HG02973 (cell line): ENCODE measurements around the gene KLHL42.
"Not testable (repeated sequence)": the region's sequence is repeated elsewhere in the genome, so short reads cannot be mapped to it uniquely, and the experiment has no call there.

Experiments used
- ATAC-seq: cut with Tn5 transposase; IDR thresholded peaks from one replicate; pipeline ENCODE4 v1.9.1; 2021; ENCODE audit warnings: moderate library complexity; ENCODE audit not compliant: unreplicated experiment

The KLHL42 gene

DNA sequence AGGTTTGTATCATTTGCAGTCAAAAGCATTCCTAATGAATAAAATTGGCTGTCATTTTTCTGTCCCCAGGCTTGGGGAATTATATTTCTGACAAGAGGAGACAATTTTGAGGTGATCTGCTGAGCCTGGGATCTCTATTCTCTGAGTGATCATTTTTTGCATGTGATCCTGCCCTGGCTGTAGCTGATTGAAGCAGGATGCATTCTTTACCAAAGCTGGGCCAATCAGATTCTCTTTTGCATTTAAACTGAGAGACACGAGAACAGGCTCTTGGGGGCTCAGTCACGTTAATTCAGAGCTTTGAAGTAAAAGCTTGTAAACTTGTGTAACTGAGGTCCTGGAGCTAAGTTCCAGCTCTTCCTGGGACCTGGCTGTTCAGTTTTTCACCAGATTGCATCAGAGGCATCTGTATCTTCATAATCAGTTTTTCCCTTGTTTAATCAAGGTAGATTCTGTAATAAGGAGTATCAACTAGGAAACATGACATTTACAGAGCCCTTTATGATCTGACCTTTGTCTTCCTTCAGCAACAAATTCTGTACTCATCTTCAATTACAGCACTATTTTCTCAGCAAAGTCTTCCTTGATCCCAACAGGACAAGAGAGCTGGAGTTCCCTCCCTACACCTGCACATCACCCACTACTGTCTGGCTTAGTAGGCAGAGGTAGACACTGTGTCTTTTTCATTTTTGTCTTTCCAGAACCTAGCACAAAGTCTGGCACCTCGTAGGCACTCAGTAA is 35.0 kb downstream of the KLHL42 start:
- no peak for ATAC-seq

DNA sequence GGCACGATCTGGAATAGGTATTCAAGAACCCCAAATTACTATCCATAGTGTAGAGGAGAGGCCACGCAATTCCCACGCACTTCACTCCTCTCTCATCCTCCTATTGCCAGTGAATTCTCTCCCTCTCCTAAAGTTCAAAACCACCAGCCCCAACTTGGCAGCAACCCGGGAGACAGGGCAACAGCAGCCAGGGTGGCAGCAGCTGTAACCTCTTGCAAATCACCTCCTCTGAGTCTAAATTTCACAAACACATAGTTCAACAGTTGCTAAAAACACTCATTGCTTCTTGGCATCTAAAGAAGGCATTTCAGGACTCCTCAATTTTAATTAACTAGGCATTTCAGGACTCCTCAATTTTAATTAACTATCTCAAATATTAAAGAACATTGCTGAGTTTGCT is 37.7 kb downstream of the KLHL42 start:
- ATAC-seq, result no peak

DNA sequence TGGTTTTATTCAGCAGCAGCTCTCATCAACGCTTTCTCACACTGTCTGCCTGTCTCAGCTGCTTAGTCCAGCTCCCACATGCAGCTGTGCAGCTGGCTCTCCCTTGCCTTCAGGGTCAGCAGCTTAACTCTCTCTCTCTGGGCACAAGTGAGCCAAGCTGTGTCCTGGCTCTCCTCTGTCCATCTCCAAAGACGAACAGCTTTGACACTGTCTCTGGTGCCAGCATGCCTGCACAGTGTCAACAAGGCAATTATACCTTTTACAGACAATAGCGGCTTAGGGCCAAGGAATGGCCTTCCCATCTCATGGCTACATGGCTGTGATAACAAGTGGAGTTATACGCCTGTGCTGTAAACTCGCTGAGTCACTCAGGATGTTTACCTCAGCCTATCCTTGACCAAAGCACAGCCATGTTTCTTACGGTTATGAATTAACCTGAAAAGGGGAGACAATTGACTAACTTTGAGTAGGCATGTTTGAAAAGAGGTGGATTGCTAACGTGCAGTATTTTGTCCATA is 38.4 kb downstream of the KLHL42 start:
- ATAC-seq, result no peak

DNA sequence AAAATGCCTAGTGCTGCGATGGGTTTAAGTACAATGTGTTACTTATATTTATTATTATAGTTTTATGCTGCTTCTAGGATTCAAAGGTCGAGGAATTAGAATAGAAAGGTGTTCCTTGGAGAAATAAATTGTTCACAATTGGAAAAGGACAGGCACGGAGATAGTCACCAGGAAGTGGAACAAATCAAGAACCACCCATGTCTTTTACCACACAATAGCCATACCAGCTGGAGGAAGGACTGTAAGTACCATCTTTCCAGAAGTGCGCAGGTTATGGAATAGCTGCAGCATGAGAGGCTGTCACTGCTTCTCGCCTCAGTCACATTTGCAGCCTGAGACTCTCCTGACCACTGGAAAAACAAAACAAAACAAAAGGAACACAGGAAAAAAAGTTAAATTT is 40.5 kb downstream of the KLHL42 start:
- no peak for ATAC-seq

DNA sequence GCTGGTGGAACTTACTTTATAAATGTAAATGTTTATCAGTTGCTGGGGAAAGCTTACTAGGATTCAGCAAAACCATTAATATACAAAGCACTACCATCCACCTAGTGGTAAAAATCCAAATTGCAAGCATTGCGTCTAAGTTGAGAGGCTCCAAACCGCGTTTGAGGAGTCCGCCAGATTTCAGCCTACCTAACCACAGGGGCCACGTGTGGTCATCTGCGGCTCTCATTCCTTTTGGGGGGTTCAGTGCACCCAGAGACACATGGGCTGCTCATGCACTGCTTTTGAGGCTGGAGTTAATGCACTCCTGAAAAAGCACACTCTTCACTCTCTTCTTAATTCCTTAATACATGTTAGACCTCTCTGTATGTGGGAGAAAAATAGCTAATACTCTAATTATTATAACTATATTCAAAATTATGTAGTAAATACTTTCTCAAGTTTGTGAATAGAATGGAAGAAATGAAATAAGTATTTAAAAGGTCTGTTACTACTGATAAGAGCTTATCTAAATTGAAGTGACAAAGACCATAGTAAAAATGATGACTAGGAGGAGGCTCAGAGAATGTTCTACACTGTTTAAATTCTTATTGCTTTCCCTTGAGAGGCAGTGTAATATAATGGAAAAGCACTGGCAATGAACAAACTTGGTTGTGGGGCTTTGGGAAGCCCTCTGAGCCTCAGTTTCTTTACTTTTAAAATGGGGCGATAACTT is 41.4 kb downstream of the KLHL42 start:
- no peak for ATAC-seq

DNA sequence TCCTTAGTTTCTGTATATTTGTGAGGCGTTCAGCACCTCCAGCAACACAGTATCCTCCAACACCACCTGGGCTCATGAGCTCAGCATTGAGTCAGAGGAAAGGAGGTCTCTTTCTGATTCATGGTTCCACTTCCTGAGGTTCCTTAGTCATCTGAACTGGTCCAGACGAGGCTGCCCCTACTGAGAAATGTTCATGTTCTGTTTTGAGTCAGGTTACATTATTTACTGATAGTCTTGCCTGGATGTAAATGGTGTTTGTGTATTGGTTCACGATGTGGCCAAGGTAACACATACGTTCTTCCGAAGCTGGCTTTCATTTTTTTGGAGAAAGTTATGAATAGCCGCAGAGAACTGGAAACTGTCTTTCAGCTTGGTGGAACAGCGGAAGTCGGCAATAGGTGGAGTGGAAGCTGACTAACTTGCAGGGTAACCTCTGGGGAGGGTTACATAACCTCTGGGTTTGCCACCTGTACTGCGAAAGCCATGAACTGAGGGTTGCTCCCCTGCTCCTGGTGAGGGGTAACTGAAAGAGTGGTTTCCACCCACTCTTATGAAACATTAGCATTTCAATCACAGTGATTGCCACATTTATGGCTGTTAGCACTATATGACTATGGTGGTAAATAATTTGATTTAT is 42.2 kb downstream of the KLHL42 start:
- ATAC-seq, result peak; percentile 70

DNA sequence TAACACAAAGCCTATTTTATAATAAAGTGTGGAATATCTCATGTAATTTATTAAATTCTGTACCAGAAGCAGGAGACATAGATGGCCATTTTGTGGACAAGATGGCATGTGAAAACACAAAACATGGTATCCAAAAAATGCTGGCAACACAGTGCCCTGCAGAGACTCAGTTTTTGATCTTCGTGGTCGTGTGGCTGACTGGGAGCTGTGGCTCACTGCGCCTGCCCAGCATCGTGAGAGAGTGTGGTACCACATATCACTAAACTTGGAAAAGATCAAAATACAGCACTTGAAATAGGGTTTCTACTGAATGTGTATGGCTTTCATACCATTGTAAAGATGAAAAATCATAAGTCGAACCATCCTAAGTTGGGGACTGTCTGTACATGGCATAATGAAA is 43.0 kb downstream of the KLHL42 start:
- ATAC-seq, result no peak

DNA sequence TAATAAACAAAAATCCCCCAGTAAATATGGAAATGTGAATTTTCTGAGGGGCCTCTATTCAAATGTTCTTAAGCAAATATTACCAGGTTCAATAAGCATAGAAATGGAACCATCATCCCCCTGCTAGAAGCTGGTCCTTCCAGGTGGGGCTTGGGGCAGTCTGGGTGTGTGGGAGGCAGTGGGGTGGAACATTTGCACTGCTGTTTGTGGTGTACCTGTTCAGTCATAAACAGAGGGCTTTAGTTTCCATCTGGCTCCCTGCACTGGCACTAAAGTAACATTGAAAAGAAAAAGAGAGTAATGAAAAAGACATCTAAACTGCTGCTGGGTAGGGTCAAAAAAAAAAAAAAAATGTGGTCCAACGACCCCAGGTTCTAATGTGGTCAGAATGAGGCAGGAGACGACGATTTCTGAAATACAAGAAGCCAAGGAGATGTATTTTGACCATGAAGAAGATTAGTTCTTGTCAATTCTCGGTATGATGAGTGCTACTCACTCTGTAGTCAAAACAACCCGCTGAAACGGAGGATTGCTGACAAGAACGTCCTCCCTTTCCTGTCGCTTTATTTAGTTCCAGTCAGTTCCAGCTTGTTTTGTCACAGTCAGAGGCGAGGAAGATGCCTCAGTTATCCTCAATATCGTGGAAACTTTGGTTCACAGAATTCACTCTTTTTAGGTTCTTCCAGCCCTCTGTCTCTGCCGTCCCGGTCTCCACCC is 44.3 kb downstream of the KLHL42 start:
- peak; percentile 59 for ATAC-seq

DNA sequence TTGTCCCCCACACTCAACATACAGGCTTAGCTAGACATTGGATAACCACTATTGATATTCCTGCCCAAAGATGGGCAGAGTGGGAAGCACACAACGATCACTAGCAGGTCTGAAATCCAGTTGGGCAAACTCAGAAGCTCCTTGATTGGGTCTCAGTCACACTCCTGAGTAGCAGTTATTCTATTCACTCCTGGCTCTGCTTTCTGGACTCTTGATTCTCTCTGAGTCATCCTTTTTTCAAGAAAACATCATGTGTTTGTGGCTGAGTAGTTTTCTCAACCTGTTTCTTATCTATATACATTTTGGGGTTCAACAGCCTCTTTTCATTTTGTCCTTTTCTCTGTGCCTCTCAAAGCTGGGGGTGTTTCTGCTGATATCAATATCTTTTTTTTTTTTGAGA is 46.0 kb downstream of the KLHL42 start:
- no peak for ATAC-seq

DNA sequence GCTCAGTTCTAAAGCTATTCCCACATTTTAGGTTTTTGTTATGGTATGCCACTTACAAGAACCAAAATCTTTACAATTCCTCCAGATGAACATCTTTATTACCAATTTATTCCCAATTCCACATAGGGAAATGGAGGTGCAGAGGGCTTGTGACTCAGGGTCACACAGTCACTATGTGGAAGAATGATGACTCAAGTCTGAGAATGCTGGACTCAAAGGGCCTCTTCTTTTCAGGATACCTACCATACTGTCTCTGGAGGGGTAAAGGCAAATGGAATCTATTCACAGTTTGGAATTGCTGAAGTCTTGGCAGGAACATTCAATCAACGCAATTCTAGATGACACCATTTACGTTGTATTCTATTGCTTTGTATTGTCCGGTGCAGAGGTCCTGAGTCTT is 48.2 kb downstream of the KLHL42 start:
- no peak for ATAC-seq

DNA sequence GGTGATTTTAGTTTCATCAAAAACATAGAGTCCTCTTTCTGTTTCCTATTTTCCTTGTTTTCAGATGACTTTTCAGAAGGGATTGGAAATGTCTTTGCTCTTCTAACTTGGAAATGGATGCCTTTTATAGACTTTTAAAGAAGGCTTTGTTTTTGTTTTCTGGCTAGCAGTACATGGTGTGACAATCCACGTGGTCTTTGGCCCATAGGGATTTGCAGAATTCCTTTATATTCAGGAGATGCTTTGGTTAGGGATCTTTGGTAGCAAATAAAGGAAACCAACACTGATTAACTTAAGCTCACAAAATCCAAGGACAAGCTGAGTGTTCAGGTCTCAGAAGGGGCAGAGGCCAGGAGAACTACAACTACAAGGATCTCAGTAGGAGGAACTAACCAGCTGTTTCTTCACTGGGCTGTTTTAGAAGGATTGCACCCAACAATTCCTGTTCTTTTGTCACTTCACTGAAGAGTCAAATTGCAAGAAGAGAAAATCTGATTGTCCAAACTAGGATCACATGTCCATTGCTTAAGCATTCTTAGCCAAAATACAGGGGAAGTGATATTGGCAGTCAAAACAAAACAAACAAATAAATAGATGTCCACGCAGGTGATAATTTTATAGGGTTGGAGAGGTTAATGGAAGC is 58.6 kb downstream of the KLHL42 start:
- ATAC-seq, result no peak

DNA sequence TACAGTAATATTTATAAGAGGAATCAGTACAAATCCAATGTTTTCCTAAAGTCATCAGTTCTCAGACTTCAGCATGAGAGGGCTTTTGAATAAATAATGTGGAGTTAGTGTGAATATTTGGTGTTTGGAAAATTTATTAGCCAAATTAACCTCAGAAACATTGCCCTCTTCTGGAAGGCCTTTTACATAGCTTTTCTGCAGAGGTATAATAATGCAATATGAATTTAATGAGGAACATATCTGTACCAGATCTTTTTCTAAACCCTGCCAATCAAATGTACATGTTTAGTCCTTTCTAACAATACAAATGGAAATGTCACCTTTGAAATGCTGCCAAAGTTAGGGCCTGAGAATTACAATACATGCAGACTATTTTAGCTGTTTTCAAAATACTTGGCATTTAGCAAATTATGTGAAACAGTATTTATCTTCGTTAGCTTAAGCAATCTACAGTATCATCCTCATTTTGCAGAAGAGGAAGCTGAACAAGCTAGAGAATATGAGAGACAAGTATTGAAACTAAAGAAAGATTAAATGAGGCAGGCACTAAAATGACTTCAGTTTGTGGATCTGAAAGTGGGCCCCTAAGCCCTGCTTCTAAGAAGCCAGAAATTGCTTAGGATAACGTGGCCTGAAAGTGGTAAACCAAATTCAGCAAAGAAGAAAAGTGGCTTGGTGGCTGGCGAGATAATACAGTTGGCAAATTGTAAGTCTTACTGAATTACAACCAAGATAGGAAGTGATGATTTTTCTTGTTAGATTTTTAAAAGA is 60.4 kb downstream of the KLHL42 start:
- no peak for ATAC-seq

DNA sequence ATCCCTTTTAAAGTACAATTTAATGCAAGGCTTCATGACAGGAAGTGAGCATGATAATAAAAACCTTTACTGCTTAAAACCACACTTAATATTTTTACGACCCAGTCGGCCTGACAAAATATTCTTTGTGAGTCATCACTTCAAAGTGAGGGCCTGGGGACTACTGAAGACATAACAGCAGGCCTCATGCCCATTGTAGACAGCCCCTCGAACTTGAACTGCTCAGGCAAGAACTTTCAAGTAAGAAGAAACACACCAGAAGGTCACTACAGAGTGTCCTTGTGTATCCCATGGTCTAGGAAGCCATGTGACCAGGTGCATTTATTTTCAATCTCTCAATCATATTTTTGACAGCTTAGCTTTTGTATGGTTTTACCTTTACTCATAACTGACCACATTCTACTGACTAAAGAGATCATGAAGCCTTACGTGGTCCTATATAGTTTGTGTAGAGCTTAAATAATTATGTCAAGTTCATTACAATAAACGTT is 61.4 kb downstream of the KLHL42 start:
- ATAC-seq, result no peak

DNA sequence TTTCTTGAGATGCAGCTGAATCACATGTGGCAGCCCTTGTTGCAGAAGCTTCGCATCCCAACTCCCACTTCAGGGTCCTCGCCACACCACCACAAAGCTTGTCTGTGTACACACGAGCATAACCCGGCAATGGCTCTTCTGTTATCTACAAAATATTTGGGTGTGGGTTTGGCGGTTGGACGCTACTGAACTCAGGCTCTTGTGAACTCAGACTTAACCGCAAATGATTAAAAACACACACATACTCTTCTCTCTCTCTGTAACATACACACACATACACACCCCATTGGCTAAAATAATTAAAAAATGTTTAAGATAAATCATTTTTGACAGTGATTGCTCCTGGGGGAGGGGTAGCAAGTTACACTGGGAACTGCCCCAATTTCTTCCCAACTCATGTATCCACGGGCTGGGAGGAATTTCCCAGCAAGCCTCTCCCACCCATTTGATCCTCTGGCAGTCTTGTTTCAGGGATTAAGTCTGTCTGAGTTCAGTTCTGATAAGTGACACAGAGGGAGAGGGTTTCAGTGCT is 63.7 kb downstream of the KLHL42 start:
- no peak for ATAC-seq

DNA sequence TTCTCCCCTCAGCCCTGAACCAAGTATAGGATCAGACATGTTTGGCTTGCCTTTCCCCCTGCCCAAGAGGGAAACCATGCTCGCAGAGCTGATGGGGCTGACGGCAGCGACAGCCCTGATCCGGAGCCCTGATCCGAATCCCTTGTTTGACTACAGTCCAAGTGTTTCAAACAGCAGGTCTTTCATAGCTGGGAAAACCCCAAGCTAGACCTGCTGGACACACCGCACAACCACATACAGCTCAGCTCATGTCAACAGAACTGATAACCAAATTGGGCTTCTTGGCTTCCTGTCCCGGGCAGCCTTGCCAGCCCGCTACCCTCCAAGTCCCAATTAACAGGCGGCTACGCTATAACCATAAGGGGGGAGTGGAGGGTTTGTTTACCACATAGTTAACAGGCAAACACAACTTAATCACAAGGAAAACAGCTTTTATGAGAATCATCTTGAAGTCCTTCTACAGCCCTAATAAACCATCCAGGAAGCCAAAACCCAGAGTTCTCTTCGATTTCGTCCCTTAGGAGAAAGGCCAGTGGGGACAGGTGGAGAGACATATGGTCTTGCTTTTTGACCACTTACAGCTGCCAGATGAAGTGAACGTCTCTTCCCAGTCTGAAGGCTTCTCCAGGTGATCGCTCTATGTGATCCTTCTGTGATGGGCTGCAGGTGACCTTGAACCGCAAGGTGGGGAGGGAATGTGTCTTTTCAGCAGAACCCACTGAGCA is 64.5 kb downstream of the KLHL42 start:
- no peak for ATAC-seq

DNA sequence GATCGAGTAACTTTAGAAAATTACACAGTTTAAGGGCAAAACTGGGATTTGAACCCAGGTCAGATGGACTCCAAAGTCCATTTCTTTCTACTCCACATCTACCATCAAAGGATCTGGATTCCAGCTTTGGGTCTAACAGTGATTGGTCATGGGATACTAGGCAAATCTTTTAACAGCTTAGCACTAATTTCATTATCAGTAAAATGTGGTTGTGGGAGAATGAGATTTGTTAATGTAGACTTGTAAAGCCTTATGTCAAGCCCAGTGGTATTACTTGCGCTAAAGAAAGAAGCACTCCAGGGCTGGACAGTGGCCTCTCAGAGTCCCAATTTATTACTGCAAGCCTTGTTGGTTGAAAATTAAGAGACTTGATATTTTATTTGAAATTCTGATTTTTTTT is 65.2 kb downstream of the KLHL42 start:
- ATAC-seq, result no peak

DNA sequence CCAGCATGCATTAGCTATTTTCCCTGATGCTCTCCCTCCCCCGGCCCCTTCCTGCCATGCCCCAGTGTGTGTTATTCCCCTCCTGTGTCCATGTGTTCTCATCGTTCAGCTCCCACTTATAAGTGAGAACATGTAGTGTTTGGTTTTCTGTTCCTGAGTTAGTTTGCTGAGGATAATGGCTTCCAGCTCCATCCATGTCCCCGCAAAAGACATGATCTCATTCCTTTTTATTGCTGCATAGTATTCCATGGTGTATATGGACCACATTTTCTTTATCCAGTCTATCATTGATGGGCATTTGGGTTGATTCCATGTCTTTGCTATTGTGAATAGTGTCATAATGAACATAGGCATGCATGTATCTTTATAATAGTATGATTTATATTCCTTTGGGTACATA is 65.7 kb downstream of the KLHL42 start:
- not testable (repeated sequence) for ATAC-seq

DNA sequence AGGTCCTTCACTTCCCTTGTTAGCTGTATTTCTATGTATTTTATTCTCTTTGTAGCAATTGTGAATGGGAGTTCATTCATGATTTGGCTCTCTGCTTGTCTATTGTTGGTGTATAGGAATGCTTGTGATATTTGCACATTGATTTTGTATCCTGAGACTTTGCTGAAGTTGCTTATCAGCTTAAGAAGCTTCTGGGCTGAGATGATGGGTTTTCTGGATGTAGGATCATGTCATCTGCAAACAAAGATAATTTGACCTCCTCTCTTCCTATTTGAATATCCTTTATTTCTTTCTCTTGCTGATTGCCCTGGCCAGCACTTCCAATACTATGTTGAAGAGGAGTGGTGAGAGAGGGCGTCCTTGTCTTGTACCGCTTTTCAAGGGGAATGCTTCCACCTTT is 67.3 kb downstream of the KLHL42 start:
- not testable (repeated sequence) for ATAC-seq

DNA sequence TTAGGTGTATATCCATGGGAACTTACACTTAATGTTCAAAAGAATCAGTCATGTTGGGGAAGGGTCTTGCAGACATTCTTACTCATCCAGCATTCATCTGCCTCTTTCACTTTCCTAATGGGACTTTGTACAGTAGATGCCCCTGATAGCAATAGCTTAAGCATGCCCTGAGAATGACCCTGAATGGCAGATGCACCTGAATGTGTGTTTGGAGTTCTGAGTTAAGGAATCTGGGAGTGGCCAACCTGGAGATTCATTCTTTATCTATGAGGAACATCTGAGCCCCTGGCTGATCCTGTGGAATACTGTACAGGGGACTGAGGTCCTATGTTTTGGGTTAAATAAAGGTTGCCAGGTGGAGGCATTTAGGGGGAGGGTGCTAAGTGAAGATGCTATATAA is 71.3 kb downstream of the KLHL42 start:
- no peak for ATAC-seq
